ENCODE results near the gene ERF. TPM values are rescaled to one million over a fixed set of nuclear protein-coding genes. Genes with fewer than 3 reads are reported as not detected.
A peak's percentile ranks its signal among the peaks of the same experiment; 100 is the strongest.

ERF gene
- total and polyA plus RNA-seq, 2 donors (not counting 1 experiment from before 2014, with no cell fraction given): 48.6 to 51.5 TPM

- peak overlapping the region; percentile 67 for H3K27ac Mint-ChIP-seq
- DNase-seq (peak; percentile 56), ATAC-seq (ENCODE audit: low read depth) (no peak)
- peaks cover 30% of the 10 kb centered on the region for H3K79me2 ChIP-seq (ENCODE audit: control insufficient read depth, insufficient read depth, low read length)
- POLR2A ChIA-PET: interaction anchor here (0.7 kb wide), 1 partner anchor 27 kb away, joined by 3 read pairs; no protein-coding TSS in a partner anchor
- H3K36me3 ChIP-seq (replicated peaks in 1 of 2; ENCODE audit: control extremely low read depth in 1 of 2, control insufficient read depth in 1 of 2, extremely low read depth in 1 of 2, insufficient read depth in 2 of 2, low read length in 1 of 2): no peaks in the 10 kb centered on the region
- CTCF ChIA-PET: interaction anchor here (1.4 to 1.7 kb wide), 3 partner anchors 11 to 24 kb away, joined by 4 to 5 read pairs (median 5); no protein-coding TSS in a partner anchor
- peak overlapping the region in 1 of 2 donors; percentile 60 for H3K27ac ChIP-seq (ENCODE audit: low read length in 2 of 2)
- H3K27me3 Mint-ChIP-seq: no peaks in the 10 kb centered on the region
- no peaks in the 10 kb centered on the region for H3K9me3 ChIP-seq (ENCODE audit: control extremely low read depth in 1 of 3, control insufficient read depth in 2 of 3, insufficient read depth in 1 of 3, low read length in 2 of 3)
- peak overlapping the region; percentile 85 for H3K4me3 Mint-ChIP-seq
- peak overlapping the region; percentile 93 for H2AFZ ChIP-seq (ENCODE audit: insufficient read depth, low read depth, low read length, poor library complexity, severe bottlenecking)
- peaks cover 16% of the 10 kb centered on the region for H4K20me1 ChIP-seq (ENCODE audit: control insufficient read depth, insufficient read depth, low read length, poor library complexity, severe bottlenecking)
- peak overlapping the region; percentile 36 to 100 (median 97) for H3K4me3 ChIP-seq (ENCODE audit: control extremely low read depth in 1 of 5, extremely low read depth in 1 of 5, insufficient read depth in 1 of 5, low read depth in 2 of 5, low read length in 4 of 5)
- 14% methylated on average over 35 of the region's 38 CpGs for WGBS (ENCODE audit: insufficient coverage)
- TF ChIP-seq CTCF (IDR thresholded peaks at IDR 0.05) (no peak), EZH2 (IDR thresholded peaks at IDR 0.05; ENCODE audit: borderline replicate concordance, insufficient read depth, low read depth, low read length, poor library complexity, severe bottlenecking) (no peak)
- H3K4me1 Mint-ChIP-seq: peaks cover 24% of the 10 kb centered on the region
- no peaks in the 10 kb centered on the region for H3K9me3 Mint-ChIP-seq (ENCODE audit: insufficient read depth)
- peak overlapping the region; percentile 99 for H3K4me2 ChIP-seq (replicated peaks; ENCODE audit: low read depth, low read length, poor library complexity, severe bottlenecking)
- H3K9ac ChIP-seq (ENCODE audit: low read length): peak overlapping the region; percentile 95
- intact Hi-C loops (cut with micrococcal nuclease): loop anchor here (1.0 kb wide), 3 partner anchors 12 to 39 kb away; partner anchors contain the start of gene DEDD2
- H3K27me3 ChIP-seq (replicated peaks in 1 of 4; ENCODE audit: control extremely low read depth in 1 of 4, control insufficient read depth in 3 of 4, insufficient read depth in 4 of 4, low read length in 3 of 4): peaks cover 0 to 4% (median 0%) of the 10 kb centered on the region in 4 experiments
- peaks cover 23 to 34% of the 10 kb centered on the region in 2 donors for H3K4me1 ChIP-seq (ENCODE audit: control insufficient read depth in 2 of 2, insufficient read depth in 2 of 2, low read length in 2 of 2)
Observed at GRCh38 chr19:42255766-42256745, 1.1 kb upstream of the ERF start.

All from B cell (primary cell).